GM12873 (cell line): ENCODE measurements around the gene SMIM15.
A peak's percentile ranks its signal among the peaks of the same experiment; 100 is the strongest.

Experiments used
- TF ChIP-seq, protein P1 (sequence below): IDR thresholded peaks from 2 replicates; pipeline ENCODE4 v1.5.1; 2012; ENCODE audit warnings: low read depth, mild to moderate bottlenecking, moderate library complexity, low read length, control low read depth; ENCODE audit not compliant: insufficient read depth; ENCODE audit errors: missing control alignments

The SMIM15 gene

DNA sequence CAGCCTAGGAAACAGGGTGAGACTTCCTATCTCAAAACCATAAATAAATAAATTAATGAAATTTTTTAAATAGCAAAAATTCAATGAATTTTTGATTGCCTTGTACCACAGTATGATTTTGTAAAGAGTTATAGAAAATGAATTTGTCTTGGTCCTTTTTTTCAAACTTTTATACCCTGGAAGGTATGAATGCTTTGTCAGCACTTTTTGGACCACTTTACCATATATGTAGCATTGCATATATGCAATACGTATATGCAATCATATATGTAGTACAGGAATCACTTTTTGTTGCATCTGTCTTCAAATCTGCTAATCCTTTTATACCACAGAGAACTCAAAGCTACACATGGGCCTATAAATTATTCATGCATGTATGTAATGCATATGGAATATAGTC, 9.2 kb upstream of the SMIM15 start:
- TF ChIP-seq, protein P1, sequence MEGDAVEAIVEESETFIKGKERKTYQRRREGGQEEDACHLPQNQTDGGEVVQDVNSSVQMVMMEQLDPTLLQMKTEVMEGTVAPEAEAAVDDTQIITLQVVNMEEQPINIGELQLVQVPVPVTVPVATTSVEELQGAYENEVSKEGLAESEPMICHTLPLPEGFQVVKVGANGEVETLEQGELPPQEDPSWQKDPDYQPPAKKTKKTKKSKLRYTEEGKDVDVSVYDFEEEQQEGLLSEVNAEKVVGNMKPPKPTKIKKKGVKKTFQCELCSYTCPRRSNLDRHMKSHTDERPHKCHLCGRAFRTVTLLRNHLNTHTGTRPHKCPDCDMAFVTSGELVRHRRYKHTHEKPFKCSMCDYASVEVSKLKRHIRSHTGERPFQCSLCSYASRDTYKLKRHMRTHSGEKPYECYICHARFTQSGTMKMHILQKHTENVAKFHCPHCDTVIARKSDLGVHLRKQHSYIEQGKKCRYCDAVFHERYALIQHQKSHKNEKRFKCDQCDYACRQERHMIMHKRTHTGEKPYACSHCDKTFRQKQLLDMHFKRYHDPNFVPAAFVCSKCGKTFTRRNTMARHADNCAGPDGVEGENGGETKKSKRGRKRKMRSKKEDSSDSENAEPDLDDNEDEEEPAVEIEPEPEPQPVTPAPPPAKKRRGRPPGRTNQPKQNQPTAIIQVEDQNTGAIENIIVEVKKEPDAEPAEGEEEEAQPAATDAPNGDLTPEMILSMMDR, result no peak

DNA sequence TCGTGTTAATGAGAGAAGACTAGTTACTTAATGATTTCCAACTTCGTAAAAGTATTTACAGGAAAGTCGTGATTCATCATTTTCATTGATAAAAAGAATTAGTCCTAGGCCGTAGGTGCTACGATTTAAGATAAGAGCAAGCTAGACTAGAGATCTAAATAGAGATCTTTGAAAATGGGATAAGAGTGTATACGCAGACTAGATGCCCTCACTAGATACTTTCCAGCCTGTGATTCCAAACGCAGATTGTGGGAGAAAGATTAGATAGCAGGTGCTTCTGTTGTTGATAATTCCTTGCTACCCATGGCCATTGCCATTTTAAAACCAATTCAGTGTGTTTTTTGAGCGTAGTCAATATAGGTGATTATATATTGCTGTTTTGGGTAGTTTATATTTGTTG, 6.7 kb upstream of the SMIM15 start:
- TF ChIP-seq, protein P1, result no peak

DNA sequence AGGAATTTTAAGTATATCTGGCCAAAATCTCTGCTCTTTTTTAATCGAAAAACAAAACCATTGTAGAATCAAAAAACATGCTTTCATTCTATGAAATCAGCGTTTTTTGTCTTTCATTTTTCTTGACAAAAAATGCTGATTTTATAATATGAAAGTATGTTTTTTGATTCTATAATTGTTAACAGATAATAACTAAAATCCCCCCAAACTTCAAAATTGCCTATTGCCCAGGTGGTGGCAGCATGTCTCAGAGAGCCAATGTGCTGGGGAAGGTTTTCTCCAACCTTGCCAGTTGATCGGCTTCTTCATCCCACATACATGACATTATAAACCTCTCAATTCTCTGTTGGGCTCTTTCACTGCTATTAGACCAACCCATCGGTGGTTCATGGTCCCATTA, 5.1 kb upstream of the SMIM15 start:
- TF ChIP-seq, protein P1, result peak; percentile 39

DNA sequence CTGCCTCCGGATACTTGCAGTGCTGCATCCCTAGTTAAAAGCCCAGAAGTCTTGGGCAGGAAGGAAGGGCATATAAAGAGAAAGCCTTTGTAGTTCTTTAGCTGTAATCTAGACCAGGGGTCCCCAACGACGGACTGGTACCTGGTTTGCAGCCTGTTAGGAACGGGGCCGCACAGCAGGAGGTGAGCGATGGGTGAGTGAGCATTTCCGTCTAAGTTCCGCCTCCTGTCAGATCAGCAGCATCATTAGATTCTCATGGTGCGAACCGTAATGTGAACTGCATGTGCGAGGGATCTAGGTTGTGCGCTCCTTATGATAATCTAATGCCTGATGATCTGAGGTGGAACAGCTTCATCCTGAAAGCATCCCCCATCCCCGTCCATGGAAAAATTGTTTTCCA, 1.6 kb upstream of the SMIM15 start:
- TF ChIP-seq, protein P1, result no peak

DNA sequence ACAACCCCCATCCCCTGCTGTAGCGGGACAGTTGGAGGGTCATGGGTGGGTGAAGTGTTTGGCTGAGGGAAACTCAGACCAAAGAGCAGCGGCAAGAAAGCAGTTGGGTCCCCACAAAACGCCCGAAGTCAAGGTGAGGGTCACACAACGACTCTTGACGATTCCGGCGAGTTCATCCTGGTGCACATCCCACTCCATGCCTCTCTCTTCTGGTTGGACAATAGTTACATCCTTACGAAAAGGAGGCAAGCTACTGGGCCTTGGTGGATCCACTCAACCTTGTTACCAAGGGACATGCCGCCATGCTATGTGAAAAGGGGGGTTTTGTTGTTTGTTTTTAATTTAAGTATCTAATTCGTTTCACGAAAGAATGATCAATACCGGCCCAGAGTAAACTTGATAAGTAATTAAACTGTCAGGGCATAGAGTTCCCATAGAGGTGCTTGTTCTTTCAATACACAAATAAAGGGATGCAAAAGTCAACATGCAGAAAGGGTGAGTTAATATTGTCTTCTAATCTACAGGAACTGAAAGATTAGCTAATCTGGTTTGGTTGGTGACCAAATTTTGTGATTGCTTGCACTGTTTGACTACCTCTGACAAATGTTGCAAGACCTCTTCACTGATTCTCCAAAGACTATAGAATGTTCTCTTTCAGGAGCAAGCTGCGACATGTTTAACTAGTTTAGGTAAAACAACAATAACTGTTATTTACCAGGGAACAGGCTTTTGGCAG, 732 bp upstream of the SMIM15 start:
- TF ChIP-seq, protein P1, result no peak

DNA sequence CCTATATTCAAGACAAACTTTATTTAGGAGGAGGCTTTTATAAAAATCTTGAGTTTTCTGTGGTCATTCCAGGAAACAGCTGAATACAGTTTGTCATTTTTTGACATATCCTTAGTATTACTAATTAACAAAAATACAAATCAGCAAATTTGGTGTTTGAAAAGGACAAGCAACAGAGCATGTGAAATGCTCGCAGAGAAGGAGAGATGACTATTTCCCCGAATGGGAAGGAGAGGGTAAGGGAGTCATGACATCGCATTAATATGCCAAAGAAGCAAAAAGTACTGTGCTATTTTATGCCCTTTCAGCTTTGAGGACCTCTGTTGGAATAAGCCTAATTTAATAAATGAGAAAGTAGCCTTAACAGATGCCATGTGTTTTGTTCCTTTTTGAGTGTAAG, 1.8 kb downstream of the SMIM15 start:
- TF ChIP-seq, protein P1, result no peak

DNA sequence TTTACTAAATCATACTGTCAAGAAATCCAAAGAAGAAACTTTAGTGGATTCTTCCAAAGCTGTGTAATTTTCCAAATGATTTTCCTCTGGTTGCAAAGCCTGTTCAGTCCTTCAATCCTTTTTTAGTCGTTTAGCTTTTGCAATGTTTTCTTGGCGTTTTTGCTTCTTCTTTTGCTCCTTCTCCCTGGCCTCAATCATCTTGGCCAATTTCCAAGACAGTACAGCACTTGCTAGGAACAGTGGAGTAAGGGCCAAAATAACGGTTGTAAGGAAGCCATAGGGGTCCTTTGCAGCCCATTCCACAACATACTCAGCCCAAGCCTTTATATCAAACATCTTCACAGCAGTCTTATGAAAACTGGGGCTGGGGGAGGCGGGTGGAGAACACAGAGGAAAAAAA, 2.4 kb downstream of the SMIM15 start:
- TF ChIP-seq, protein P1, result no peak
